ENCODE data around the gene SYCP2L.

Gene SYCP2L

GRCh38 chr6:10886691-10887502, at the start of gene SYCP2L (continued):
- TF ChIP-seq ATF2 (tag by site-specific recombination; IDR thresholded peaks at IDR 0.05; ENCODE audit: low read depth) (peak; percentile 97), PRDM1 (tag by site-specific recombination; IDR thresholded peaks at IDR 0.05) (peak; percentile 60), KLF16 (tag by site-specific recombination; IDR thresholded peaks at IDR 0.05) (peak; percentile 50), ZBTB11 (tag by site-specific recombination; conservative IDR thresholded peaks at IDR 0.05; ENCODE audit: low read depth) (peak; percentile 69), ZNF610 (tag by site-specific recombination; IDR thresholded peaks at IDR 0.05; ENCODE audit: borderline replicate concordance) (peak; percentile 93), ZXDB (tag by site-specific recombination; IDR thresholded peaks at IDR 0.05) (peak; percentile 78), GFI1B (tag by site-specific recombination; IDR thresholded peaks at IDR 0.05) (no peak), REST (tag by site-specific recombination; IDR thresholded peaks at IDR 0.05) (0 out of 2 replicates have a peak, but pooled peaks have one; percentile 10), ZNF548 (tag by site-specific recombination; IDR thresholded peaks at IDR 0.05) (no peak), ZNF654 (tag by site-specific recombination; IDR thresholded peaks at IDR 0.05; ENCODE audit: low read depth) (no peak), GLIS2 (tag by site-specific recombination; IDR thresholded peaks at IDR 0.05) (peak; percentile 76), ZNF169 (tag by site-specific recombination; IDR thresholded peaks at IDR 0.05) (no peak), SP2 (tag by site-specific recombination; IDR thresholded peaks at IDR 0.05) (peak; percentile 79), ZNF768 (tag by site-specific recombination; IDR thresholded peaks at IDR 0.05) (no peak), ZNF518A (tag by site-specific recombination; conservative IDR thresholded peaks at IDR 0.05; ENCODE audit: low read depth) (peak; percentile 70), ZNF184 (tag by site-specific recombination; IDR thresholded peaks at IDR 0.05) (0 out of 2 replicates have a peak, but pooled peaks have one; percentile 44), ZNF266 (tag by site-specific recombination; IDR thresholded peaks at IDR 0.05; ENCODE audit: low read depth) (no peak), ZNF558 (tag by site-specific recombination; IDR thresholded peaks at IDR 0.05) (peak; percentile 60; the same call in 1 of the 2 replicates), IKZF3 (tag by site-specific recombination; IDR thresholded peaks at IDR 0.05) (peak; percentile 56), ZNF280C (tag by site-specific recombination; IDR thresholded peaks at IDR 0.05) (no peak)
